Thyroid gland (tissue), 4 donors: ENCODE measurements around the gene UBE2E2. TPM values are rescaled to one million over a fixed set of nuclear protein-coding genes. Genes with fewer than 3 reads are reported as not detected.

Experiments used
- DNase-seq, 2 donors: peaks; one replicate each; pipeline ENCODE4 v3.0.0-alpha.2; 2019
- H3K27ac ChIP-seq, 3 donors: fragments of 200-600 bp; sonication (generic); 1 replicate in 2 of 3; 2 replicates in 1 of 3; pipeline ENCODE4 v1.5.1; 2016 to 2019; ENCODE audit warnings: mild to moderate bottlenecking in 1 of 3, moderate library complexity in 1 of 3
- H3K27me3 ChIP-seq: fragments of 200-600 bp; sonication (generic); one replicate; pipeline ENCODE4 v1.5.1; 2019
- H3K36me3 ChIP-seq, 2 donors: fragments of 200-600 bp; sonication (generic); one replicate each; pipeline ENCODE4 v1.5.1; 2016 to 2019
- H3K4me1 ChIP-seq, 2 donors: fragments of 200-600 bp; sonication (generic); one replicate each; pipeline ENCODE4 v1.5.1; 2017 to 2019
- H3K4me3 ChIP-seq, 3 donors: fragments of 200-600 bp; sonication (generic); replicated peaks in 1 of 3; 1 replicate in 2 of 3; 2 replicates in 1 of 3; pipeline ENCODE4 v1.5.1; 2016; ENCODE audit warnings: mild to moderate bottlenecking in 1 of 3
- H3K9me3 ChIP-seq: fragments of 200-600 bp; sonication (generic); one replicate; pipeline ENCODE4 v1.5.1; 2017
- CTCF ChIP-seq, 6 experiments: fragments of 200-600 bp in 3 of 6; fragments of 450-650 bp in 3 of 6; sonication (generic) in 3 of 6; IDR thresholded peaks; one replicate each; pipeline ENCODE4 v1.5.1; 2016 to 2019; ENCODE audit warnings: antibody characterized with exemption in 6 of 6, mild to moderate bottlenecking in 2 of 6, inconsistent platforms in 1 of 6, moderate library complexity in 1 of 6
- POLR2A ChIP-seq, 2 donors: fragments of 450-650 bp; IDR thresholded peaks; one replicate each; pipeline ENCODE4 v1.6.1; 2017; ENCODE audit warnings: antibody characterized with exemption in 2 of 2, mild to moderate bottlenecking in 2 of 2, moderate library complexity in 1 of 2
- WGBS, 2 donors: methylation state at CpG; one replicate each; pipeline ENCODE4 v1.1.5; 2017; 5-methylcytosine and 5-hydroxymethylcytosine counted together
- intact Hi-C: fragments of 100-400 bp; cut with DNase I; formaldehyde crosslinking; loops from one replicate; pipeline ENCODE4 v1.15.1; 2023
- total RNA-seq, 4 donors: library from RNA; depleted of rRNA; stranded (reverse); fragments of >200 nt; gene quantifications; one replicate each; pipeline ENCODE4 v1.2.3, GENCODE V29; 2016

The UBE2E2 gene
- total RNA-seq, 4 donors from 2014 or later: 28.5 to 46.0 (median 38.4) TPM

- 82 to 84% methylated on average over 5 of the region's 5 CpGs for WGBS, 2 donors
- no peak overlapping the region for H3K27ac ChIP-seq
- H3K4me1 ChIP-seq: no peaks in the 10 kb centered on the region
- no peak overlapping the region for H3K4me3 ChIP-seq
- no peaks in the 10 kb centered on the region for H3K36me3 ChIP-seq
- intact Hi-C loops: no loop called here
- H3K9me3 ChIP-seq: no peaks in the 10 kb centered on the region
- TF ChIP-seq POLR2A (IDR thresholded peaks at IDR 0.05): no peak
- no peak for TF ChIP-seq CTCF (IDR thresholded peaks at IDR 0.05)
- no peaks in the 10 kb centered on the region for H3K27me3 ChIP-seq
- DNase-seq: no peak
Measured at GRCh38 chr3:23256741-23257435, 53.8 kb downstream of the UBE2E2 start.

- intact Hi-C loops: no loop called here
- Histone ChIP-seq H3K9me3 (no peaks in the 10 kb centered on the region), H3K27ac (no peak overlapping the region), H3K36me3 (no peaks in the 10 kb centered on the region), H3K27me3 (no peaks in the 10 kb centered on the region), H3K4me1 (no peaks in the 10 kb centered on the region), H3K4me3 (no peak overlapping the region)
- no peak for DNase-seq
- 93 to 97% methylated on average over 6 of the region's 6 CpGs for WGBS, 2 donors
- TF ChIP-seq CTCF (IDR thresholded peaks at IDR 0.05) (no peak), POLR2A (IDR thresholded peaks at IDR 0.05) (no peak)
Measured at GRCh38 chr3:23258110-23258509, 55.0 kb downstream of the UBE2E2 start.

- DNase-seq: no peak
- no peaks in the 10 kb centered on the region for H3K4me1 ChIP-seq
- TF ChIP-seq POLR2A (IDR thresholded peaks at IDR 0.05) (no peak), CTCF (IDR thresholded peaks at IDR 0.05) (no peak)
Measured at GRCh38 chr3:23259515-23259914, 56.4 kb downstream of the UBE2E2 start.

GRCh38 chr3:23262766-23263165, 59.6 kb downstream of the UBE2E2 start:
- no peak overlapping the region for H3K27ac ChIP-seq
- H3K9me3 ChIP-seq: no peaks in the 10 kb centered on the region
- TF ChIP-seq CTCF (IDR thresholded peaks at IDR 0.05) (no peak), POLR2A (IDR thresholded peaks at IDR 0.05) (no peak)
- intact Hi-C loops: no loop called here
- no peaks in the 10 kb centered on the region for H3K36me3 ChIP-seq
- H3K27me3 ChIP-seq: no peaks in the 10 kb centered on the region
- no peak overlapping the region for H3K4me3 ChIP-seq
- H3K4me1 ChIP-seq: no peaks in the 10 kb centered on the region
- DNase-seq: no peak
- 87 to 92% methylated on average over 1 of the region's 1 CpG for WGBS, 2 donors

More at GRCh38 chr3:23259515-23259914, 56.4 kb downstream of the UBE2E2 start:
- H3K36me3 ChIP-seq: no peaks in the 10 kb centered on the region
- no peaks in the 10 kb centered on the region for H3K27me3 ChIP-seq
- H3K4me3 ChIP-seq: no peak overlapping the region
- H3K9me3 ChIP-seq: no peaks in the 10 kb centered on the region
- 44 to 96% methylated on average over 2 of the region's 2 CpGs for WGBS, 2 donors
- H3K27ac ChIP-seq: no peak overlapping the region
- intact Hi-C loops: no loop called here

- H3K27ac ChIP-seq: no peak overlapping the region
- intact Hi-C loops: no loop called here
- no peaks in the 10 kb centered on the region for H3K4me1 ChIP-seq
- 76 to 83% methylated on average over 6 of the region's 6 CpGs for WGBS, 2 donors
- no peak for DNase-seq
- no peaks in the 10 kb centered on the region for H3K36me3 ChIP-seq
- TF ChIP-seq CTCF (IDR thresholded peaks at IDR 0.05): no peak
- no peak for TF ChIP-seq POLR2A (IDR thresholded peaks at IDR 0.05)
- H3K9me3 ChIP-seq: no peaks in the 10 kb centered on the region
- no peaks in the 10 kb centered on the region for H3K27me3 ChIP-seq
- no peak overlapping the region for H3K4me3 ChIP-seq
Measured at GRCh38 chr3:23263796-23264195, 60.7 kb downstream of the UBE2E2 start.
